WTC11 (cell line): ENCODE results near the gene SLIT3. TPM values are rescaled to one million over a fixed set of nuclear protein-coding genes. Genes with fewer than 3 reads are reported as not detected.

Experiments
- ATAC-seq: fragments of 200-7000 bp; cut with Tn5 transposase; 2 replicates; pipeline ENCODE4 v1.10.0; 2021; ENCODE audit warnings: mild to moderate bottlenecking, moderate library complexity
- CTCF ChIA-PET: fragments of 300-600 bp; sonication (Branson Sonifier 250); formaldehyde crosslinking; loops from one replicate; lab custom pipeline; 2021; ENCODE audit warnings: antibody characterized with exemption; lab: Charles Lee
- POLR2A ChIA-PET: fragments of 350-600 bp; sonication (Branson Sonifier 250); formaldehyde crosslinking; loops from one replicate; lab custom pipeline; 2021; ENCODE audit warnings: antibody characterized with exemption; lab: Charles Lee
- DNase-seq: peaks from one replicate; pipeline ENCODE4 v3.0.0; 2021; ENCODE audit warnings: low spot score
- H3K27ac Mint-ChIP-seq: 2 replicates; pipeline ENCODE4 v1.8.0; 2021; ENCODE audit warnings: mixed read lengths
- H3K27me3 Mint-ChIP-seq: 2 replicates; pipeline ENCODE4 v1.8.0; 2021; ENCODE audit warnings: low read depth, mild to moderate bottlenecking, moderate library complexity, mixed read lengths
- H3K36me3 Mint-ChIP-seq: 2 replicates; pipeline ENCODE4 v1.8.0; 2021; ENCODE audit warnings: mixed read lengths
- H3K4me1 Mint-ChIP-seq: 2 replicates; pipeline ENCODE4 v1.8.0; 2022; ENCODE audit warnings: mixed read lengths
- H3K4me3 Mint-ChIP-seq: 2 replicates; pipeline ENCODE4 v1.8.0; 2021; ENCODE audit warnings: mild to moderate bottlenecking, moderate library complexity, mixed read lengths
- H3K9me3 Mint-ChIP-seq: 2 replicates; pipeline ENCODE4 v1.8.0; 2021; ENCODE audit warnings: mixed read lengths
- ATF2 ChIP-seq: sonication (generic); formaldehyde crosslinking; IDR thresholded peaks from 2 replicates; pipeline ENCODE4 v1.8.1; 2022; ENCODE audit warnings: low read depth, missing genetic modification reagents, borderline replicate concordance
- CREB1 ChIP-seq: sonication (generic); formaldehyde crosslinking; IDR thresholded peaks from 2 replicates; pipeline ENCODE4 v1.8.0; 2023; ENCODE audit warnings: mild to moderate bottlenecking, missing genetic modification reagents
- CTCF ChIP-seq: fragments of 200-600 bp; IDR thresholded peaks from 2 replicates; pipeline ENCODE4 v1.8.0; 2022; ENCODE audit warnings: antibody characterized with exemption
- EMX1 ChIP-seq: fragments of 250-450 bp; sonication (Bioruptor Pico); IDR thresholded peaks from 2 replicates; pipeline ENCODE4 v1.8.0; 2021; ENCODE audit warnings: mild to moderate bottlenecking
- ESRRA ChIP-seq: sonication (generic); formaldehyde crosslinking; IDR thresholded peaks from 2 replicates; pipeline ENCODE4 v1.8.1; 2022; ENCODE audit warnings: mild to moderate bottlenecking, missing genetic modification reagents, borderline replicate concordance
- FOXJ3 ChIP-seq: sonication (generic); formaldehyde crosslinking; IDR thresholded peaks from 2 replicates; pipeline ENCODE4 v1.9.0; 2021; ENCODE audit warnings: missing genetic modification reagents, mild to moderate bottlenecking, borderline replicate concordance
- FOXP4 ChIP-seq: sonication (generic); formaldehyde crosslinking; IDR thresholded peaks from 2 replicates; pipeline ENCODE4 v1.8.0; 2022; ENCODE audit warnings: mild to moderate bottlenecking, missing genetic modification reagents
- GTF2I ChIP-seq: fragments of 250-450 bp; sonication (Bioruptor Pico); conservative IDR thresholded peaks from 2 replicates; pipeline ENCODE4 v1.4.0; 2021; ENCODE audit warnings: mild to moderate bottlenecking
- HMGXB4 ChIP-seq: sonication (generic); formaldehyde crosslinking; IDR thresholded peaks from 2 replicates; pipeline ENCODE4 v1.8.1; 2023; ENCODE audit warnings: mild to moderate bottlenecking, moderate library complexity, missing genetic modification reagents
- IRF1 ChIP-seq: sonication (generic); formaldehyde crosslinking; IDR thresholded peaks from 2 replicates; pipeline ENCODE4 v1.8.0; 2023; ENCODE audit warnings: missing genetic modification reagents
- IRF2 ChIP-seq: sonication (generic); formaldehyde crosslinking; IDR thresholded peaks from 2 replicates; pipeline ENCODE4 v1.8.0; 2022; ENCODE audit warnings: low read depth, missing genetic modification reagents, borderline replicate concordance
- MAX ChIP-seq: sonication (generic); formaldehyde crosslinking; IDR thresholded peaks from 2 replicates; pipeline ENCODE4 v1.8.0; 2022; ENCODE audit warnings: mild to moderate bottlenecking, missing genetic modification reagents
- SP1 ChIP-seq: sonication (generic); formaldehyde crosslinking; conservative IDR thresholded peaks from 2 replicates; pipeline ENCODE4 v1.8.1; 2022; ENCODE audit warnings: missing genetic modification reagents
- STAT6 ChIP-seq: sonication (generic); formaldehyde crosslinking; conservative IDR thresholded peaks from 2 replicates; pipeline ENCODE4 v1.8.1; 2023; ENCODE audit warnings: mild to moderate bottlenecking, low read depth, missing genetic modification reagents, moderate library complexity
- USF1 ChIP-seq: sonication (generic); formaldehyde crosslinking; IDR thresholded peaks from 2 replicates; pipeline ENCODE4 v1.8.0; 2022; ENCODE audit warnings: mild to moderate bottlenecking, missing genetic modification reagents
- ZNF121 ChIP-seq: sonication (generic); formaldehyde crosslinking; IDR thresholded peaks from 2 replicates; pipeline ENCODE4 v1.8.0; 2023; ENCODE audit warnings: missing genetic modification reagents
- ZNF138 ChIP-seq: sonication (generic); formaldehyde crosslinking; conservative IDR thresholded peaks from 2 replicates; pipeline ENCODE4 v1.8.1; 2022; ENCODE audit warnings: mild to moderate bottlenecking, moderate library complexity, missing genetic modification reagents
- ZNF425 ChIP-seq: fragments of 250-450 bp; sonication (Bioruptor Pico); conservative IDR thresholded peaks from 2 replicates; pipeline ENCODE4 v1.9.0; 2021; ENCODE audit warnings: mild to moderate bottlenecking
- ZNF512 ChIP-seq: sonication (generic); formaldehyde crosslinking; IDR thresholded peaks from 2 replicates; pipeline ENCODE4 v1.8.1; 2022; ENCODE audit warnings: missing genetic modification reagents, borderline replicate concordance
- total RNA-seq: library from RNA; stranded (reverse); gene quantifications from 3 replicates; pipeline ENCODE4 v1.2.3, GENCODE V29; 2021

Gene SLIT3
- total RNA-seq, 1 experiment from 2014 or later, result 1.9 TPM

GRCh38 chr5:169148138-169148740 lies 152.7 kb downstream of the SLIT3 start:
- ATAC-seq (no peak), DNase-seq (no peak)
- no peak overlapping the region for H3K27ac Mint-ChIP-seq
- CTCF ChIA-PET, result interaction anchor here (0.9 to 1.8 kb wide), 6 partner anchors 17 to 201 kb away, joined by 3 to 8 read pairs (median 4); no protein-coding TSS in a partner anchor
- no peak overlapping the region for H3K4me3 Mint-ChIP-seq
- POLR2A ChIA-PET, result no interaction called here
- no peak for TF ChIP-seq MAX (CRISPR knock-in tag)
- no peak for TF ChIP-seq EMX1
- TF ChIP-seq ESRRA, result no peak
- TF ChIP-seq ATF2 (CRISPR knock-in tag), result no peak
- TF ChIP-seq CTCF, result no peak
- TF ChIP-seq ZNF121 (CRISPR knock-in tag), result no peak
- no peak for TF ChIP-seq FOXJ3 (CRISPR knock-in tag)
- no peak for TF ChIP-seq CREB1 (CRISPR knock-in tag)
- TF ChIP-seq USF1 (CRISPR knock-in tag), result no peak
- no peak for TF ChIP-seq IRF1 (CRISPR knock-in tag)
- no peaks in the 10 kb centered on the region for H3K36me3 Mint-ChIP-seq
- no peaks in the 10 kb centered on the region for H3K27me3 Mint-ChIP-seq
- peaks cover 39% of the 10 kb centered on the region for H3K4me1 Mint-ChIP-seq
- no peaks in the 10 kb centered on the region for H3K9me3 Mint-ChIP-seq

GRCh38 chr5:169147534-169147933 lies 153.4 kb downstream of the SLIT3 start:
- ATAC-seq, result no peak
- Mint-ChIP-seq H3K4me1 (peaks cover 34% of the 10 kb centered on the region), H3K27ac (no peak overlapping the region), H3K9me3 (no peaks in the 10 kb centered on the region), H3K4me3 (no peak overlapping the region), H3K27me3 (no peaks in the 10 kb centered on the region), H3K36me3 (no peaks in the 10 kb centered on the region)
- DNase-seq, result no peak
- POLR2A ChIA-PET, result no interaction called here
- CTCF ChIA-PET, result no interaction called here
- no peak for TF ChIP-seq ZNF512
- no peak for TF ChIP-seq IRF2 (CRISPR knock-in tag)
- no peak for TF ChIP-seq ZNF425
- TF ChIP-seq SP1 (CRISPR knock-in tag), result no peak
- no peak for TF ChIP-seq ZNF138 (CRISPR knock-in tag)
- no peak for TF ChIP-seq FOXP4
- TF ChIP-seq STAT6 (CRISPR knock-in tag), result no peak
- TF ChIP-seq HMGXB4 (CRISPR knock-in tag), result no peak
- TF ChIP-seq GTF2I (CRISPR knock-in tag), result no peak
